Pancreas (tissue), 10 donors: Measurements from ENCODE around the gene INHBC. TPM values are rescaled to one million over a fixed set of nuclear protein-coding genes. Genes with fewer than 3 reads are reported as not detected.

Experiments
- ATAC-seq, 4 donors: fragments of 200-7000 bp; cut with Tn5 transposase; one replicate each; pipeline versions ENCODE4 v1.8.0 to v1.9.1; 2020; ENCODE audit warnings: mild to moderate bottlenecking in 4 of 4, moderate library complexity in 4 of 4
- DNase-seq, 6 donors: peaks; one replicate each; pipeline ENCODE4 v3.0.0-alpha.2; 2020
- FAIRE-seq: peaks from 2 replicates; lab custom pipeline; 2012; peaks lifted over from hg19 to GRCh38; lab: Jason Lieb, UNC
- H3K27ac ChIP-seq, 4 donors: fragments of 200-600 bp; sonication (generic); 1 replicate in 3 of 4; 2 replicates in 1 of 4; pipeline versions ENCODE4 v1.5.0 to v1.8.0; 2020
- H3K27me3 ChIP-seq, 4 donors: fragments of 200-600 bp; one replicate each; pipeline ENCODE4 v1.8.0; 2021
- H3K36me3 ChIP-seq, 3 donors: fragments of 200-600 bp; sonication (generic) in 1 of 3; one replicate each; pipeline versions ENCODE4 v1.5.0 to v1.8.0; 2020 to 2021
- H3K4me1 ChIP-seq, 3 donors: fragments of 200-600 bp; one replicate each; pipeline ENCODE4 v1.8.0; 2021
- H3K4me3 ChIP-seq, 4 donors: fragments of 200-600 bp; sonication (generic) in 2 of 4; one replicate each; pipeline versions ENCODE4 v1.5.0 to v1.8.0; 2020 to 2021
- H3K9me3 ChIP-seq, 4 donors: fragments of 200-600 bp; one replicate each; pipeline ENCODE4 v1.8.0; 2021
- CTCF ChIP-seq, 4 donors: fragments of 200-600 bp; sonication (generic) in 3 of 4; IDR thresholded peaks; one replicate each; pipeline versions ENCODE4 v1.5.0 to v1.8.0; 2021; ENCODE audit warnings: antibody characterized with exemption in 4 of 4
- WGBS, 2 donors: extraction: QIAGEN DNeasy Blood & Tissue Kit; methylation state at CpG; one replicate each; pipeline ENCODE4 v1.1.7; 2013; 5-methylcytosine and 5-hydroxymethylcytosine counted together
- intact Hi-C, 3 donors: fragments of 100-400 bp; cut with DNase I; formaldehyde crosslinking; loops; one replicate each; pipeline versions ENCODE4 v1.11.1 to v1.14.2; 2022
- polyA plus RNA-seq, 2 donors: library from polyadenylated mRNA; stranded (reverse); fragments of 200-250 nt; gene quantifications; one replicate each; pipeline ENCODE4 v1.2.3, GENCODE V29; 2013
- total RNA-seq, 6 donors: library from RNA; stranded (reverse); fragmentation: NEBNext Ultra II Directional in 4 of 6; extraction: Animal tissue kit (Norgen Biotek cat#: 25700) in 4 of 6; gene quantifications; one replicate each; pipeline versions ENCODE4 v1.2.1 to v1.2.4, GENCODE V29; 2021 to 2023
- donor health status: healthy with polysubstance abuse.
- donor health status: DM: no; HTN: no; CAD: no; lungs with moderate emphysema.
- donor health status: DM: no; HTN: no; CAD: no.
- donor health status: control.
- donor health status: control.
- donor health status: Bipolar disorder and iron deficiency.
- donor health status: DM: yes; HTN: yes; CAD: no.
- donor health status: DM: no; HTN: no; CAD: no.
- donor health status: DM: no; HTN: no; CAD: no.
- donor health status: DM: yes; HTN: yes; CAD: no.

Gene INHBC
- total and polyA plus RNA-seq, 8 donors = 0.09 TPM; not detected in 6

- DNase-seq (peak in 1 of 6 donors; percentile 5), FAIRE-seq (no peak), ATAC-seq (peak in 3 of 4 donors; percentile 12 to 53 (median 46))
- 38 to 41% methylated on average over 3 of the region's 3 CpGs for WGBS, 2 donors
- Histone ChIP-seq H3K36me3 (no peaks in the 10 kb centered on the region), H3K27me3 (peaks cover 0 to 4% (median 0%) of the 10 kb centered on the region in 4 donors), H3K4me1 (peaks cover 3 to 5% (median 3%) of the 10 kb centered on the region in 3 donors), H3K4me3 (no peak overlapping the region), H3K9me3 (no peaks in the 10 kb centered on the region), H3K27ac (no peak overlapping the region)
- TF ChIP-seq CTCF (IDR thresholded peaks at IDR 0.05) = no peak
- intact Hi-C loops = no loop called here
These were observed 38.8 kb downstream of the INHBC start for GRCh38 chr12:57473392-57473791.

DNA sequence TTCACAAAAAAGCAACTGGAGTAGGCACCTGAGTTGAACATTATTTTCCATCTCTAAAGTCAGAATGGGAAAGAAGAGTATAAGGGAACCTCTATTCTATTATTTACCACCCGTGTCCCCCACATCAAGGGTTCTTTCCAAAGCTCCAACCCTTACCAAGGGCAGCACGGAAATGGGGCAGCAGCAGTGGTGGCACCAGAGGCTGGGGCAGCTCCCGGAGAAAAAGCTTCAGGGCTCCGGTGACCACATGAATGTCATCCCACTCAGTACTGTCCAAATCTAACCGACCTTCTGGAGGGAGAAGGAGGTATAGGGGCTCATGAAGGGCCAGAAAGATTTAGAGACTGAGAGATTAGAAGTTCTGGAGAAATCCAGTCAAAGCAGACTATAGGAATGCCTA lies 39.3 kb downstream of the INHBC start:
- WGBS, 2 donors = 81 to 83% methylated on average over 5 of the region's 5 CpGs

GRCh38 chr12:57474430-57474829 lies 39.8 kb downstream of the INHBC start:
- WGBS, 2 donors = 75 to 76% methylated on average over 8 of the region's 8 CpGs

More for the DNA sequence above, 39.3 kb downstream of the INHBC start:
- FAIRE-seq = no peak
- intact Hi-C loops = no loop called here
- Histone ChIP-seq H3K36me3 (no peaks in the 10 kb centered on the region), H3K4me3 (no peak overlapping the region), H3K9me3 (no peaks in the 10 kb centered on the region), H3K27ac (no peak overlapping the region), H3K4me1 (peaks cover 3 to 5% (median 3%) of the 10 kb centered on the region in 3 donors), H3K27me3 (peaks cover 0 to 4% (median 0%) of the 10 kb centered on the region in 4 donors)
- TF ChIP-seq CTCF (IDR thresholded peaks at IDR 0.05) = no peak
- no peak for ATAC-seq
- DNase-seq = peak in 1 of 6 donors; percentile 22

GRCh38 chr12:57474862-57475261 lies 40.3 kb downstream of the INHBC start:
- no peaks in the 10 kb centered on the region for H3K36me3 ChIP-seq
- peaks cover 0 to 4% (median 0%) of the 10 kb centered on the region in 4 donors for H3K27me3 ChIP-seq
- no peak overlapping the region for H3K27ac ChIP-seq
- 64 to 73% methylated on average over 7 of the region's 7 CpGs for WGBS, 2 donors
- H3K9me3 ChIP-seq = no peaks in the 10 kb centered on the region
- TF ChIP-seq CTCF (IDR thresholded peaks at IDR 0.05) = no peak
- H3K4me3 ChIP-seq = peak overlapping the region in 1 of 4 donors; percentile 55
- no peak for FAIRE-seq
- ATAC-seq = no peak
- DNase-seq = peak in 1 of 6 donors; percentile 43
- peaks cover 3 to 5% (median 3%) of the 10 kb centered on the region in 3 donors for H3K4me1 ChIP-seq
- intact Hi-C loops = no loop called here

More at GRCh38 chr12:57474430-57474829, 39.8 kb downstream of the INHBC start:
- H3K27me3 ChIP-seq = peaks cover 0 to 4% (median 0%) of the 10 kb centered on the region in 4 donors
- H3K9me3 ChIP-seq = no peaks in the 10 kb centered on the region
- no peak overlapping the region for H3K27ac ChIP-seq
- no peaks in the 10 kb centered on the region for H3K36me3 ChIP-seq
- DNase-seq (peak in 1 of 6 donors; percentile 55), ATAC-seq (no peak), FAIRE-seq (no peak)
- H3K4me3 ChIP-seq = no peak overlapping the region
- peaks cover 3 to 5% (median 3%) of the 10 kb centered on the region in 3 donors for H3K4me1 ChIP-seq
- TF ChIP-seq CTCF (IDR thresholded peaks at IDR 0.05) = no peak
- intact Hi-C loops = no loop called here
